Measurements from ENCODE around the gene CCDC149.

Gene CCDC149

DNA sequence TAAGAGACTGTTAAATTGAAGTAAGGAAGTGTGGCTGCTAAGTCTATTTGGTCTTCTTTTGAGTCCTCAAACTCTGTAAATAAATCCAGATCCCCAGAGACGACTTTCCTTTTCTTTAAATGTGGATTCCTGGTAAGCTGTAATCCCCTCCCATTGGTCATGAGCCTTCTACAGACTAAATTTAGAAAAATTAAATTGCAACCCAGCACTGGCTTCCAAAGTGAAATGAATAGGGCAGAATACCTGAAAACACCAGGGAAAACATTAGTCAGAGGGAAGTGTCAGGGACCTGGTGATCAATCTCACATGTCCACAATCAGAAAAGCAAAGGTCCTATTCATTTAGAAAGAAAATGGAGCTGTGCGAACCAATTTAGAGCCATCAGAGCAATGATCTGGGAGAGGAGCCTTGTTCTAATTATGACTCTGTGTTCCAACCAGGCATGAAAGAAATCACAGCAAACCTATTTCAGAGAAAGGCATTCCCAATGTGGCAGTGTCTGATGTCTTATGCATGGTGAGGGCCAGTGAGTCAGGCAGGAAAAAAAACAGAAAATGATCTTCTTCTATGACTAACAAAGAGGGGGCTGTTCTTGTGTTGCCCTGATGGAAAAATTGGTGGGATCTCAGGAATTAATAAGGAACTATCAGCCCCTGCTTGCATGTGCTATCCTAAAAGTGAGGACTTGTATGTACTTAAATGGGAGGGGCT is 19.8 kb upstream of the CCDC149 start:
- Histone ChIP-seq H3K9me3 (replicated peaks; ENCODE audit: low read length) (no peaks in the 10 kb centered on the region), H3K27me3 (ENCODE audit: control insufficient read depth, insufficient read depth, low read length) (peaks cover 16% of the 10 kb centered on the region), H3K9ac (ENCODE audit: low read depth, low read length) (no peak overlapping the region), H3K4me3 (ENCODE audit: low read length) (no peak overlapping the region), H3K36me3 (ENCODE audit: insufficient read depth, low read length) (no peaks in the 10 kb centered on the region), H3K4me1 (ENCODE audit: control insufficient read depth, insufficient read depth, low read length) (no peaks in the 10 kb centered on the region), H3K4me2 (ENCODE audit: low read length) (no peak overlapping the region)

DNA sequence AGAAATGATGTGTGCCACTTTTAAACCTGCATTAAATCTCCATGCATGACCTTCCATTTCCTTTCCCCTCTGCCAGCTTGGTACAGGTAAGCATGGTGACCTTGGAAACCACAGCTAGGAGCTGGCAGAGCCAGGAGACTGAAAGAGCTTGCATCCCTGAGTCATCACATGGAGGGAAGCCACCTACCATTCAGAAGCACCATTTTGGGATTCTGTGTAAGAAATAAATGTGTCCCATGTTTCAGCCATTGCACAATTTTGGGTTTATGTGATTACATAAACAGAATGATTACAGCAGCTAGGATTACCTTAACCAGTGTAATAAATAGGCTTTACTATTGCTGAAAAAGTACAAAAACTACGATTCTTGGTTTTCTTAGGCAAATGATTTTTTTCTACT is 17.3 kb upstream of the CCDC149 start:
- H3K27me3 ChIP-seq (ENCODE audit: control insufficient read depth, insufficient read depth, low read length), result peaks cover 24% of the 10 kb centered on the region
- H3K9me3 ChIP-seq (replicated peaks; ENCODE audit: low read length), result no peaks in the 10 kb centered on the region
- H3K36me3 ChIP-seq (ENCODE audit: insufficient read depth, low read length), result no peaks in the 10 kb centered on the region
- no peak overlapping the region for H3K4me3 ChIP-seq (ENCODE audit: low read length)
- H3K4me1 ChIP-seq (ENCODE audit: control insufficient read depth, insufficient read depth, low read length), result no peaks in the 10 kb centered on the region
- no peak overlapping the region for H3K9ac ChIP-seq (ENCODE audit: low read depth, low read length)
- no peak overlapping the region for H3K4me2 ChIP-seq (ENCODE audit: low read length)

DNA sequence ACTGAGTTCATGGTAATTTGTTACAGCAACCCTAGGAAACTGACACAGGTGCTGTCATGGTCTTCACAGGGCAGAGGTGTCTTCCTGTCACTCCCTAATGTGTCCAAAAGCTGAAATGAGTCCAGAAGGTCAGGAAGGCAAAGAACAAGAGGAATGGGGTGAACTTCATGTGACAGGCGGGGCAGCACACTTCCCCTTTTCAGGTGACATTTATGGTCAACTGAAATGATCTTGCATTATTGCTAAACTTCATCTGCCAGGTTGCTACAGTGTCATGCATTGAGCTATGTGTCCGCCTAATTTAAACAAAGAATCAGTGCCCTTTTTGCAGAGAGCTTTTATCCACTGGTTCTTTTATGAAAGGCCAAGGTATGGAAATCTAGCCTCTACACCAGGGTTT is 15.9 kb upstream of the CCDC149 start:
- Histone ChIP-seq H3K4me2 (ENCODE audit: low read length) (no peak overlapping the region), H3K36me3 (ENCODE audit: insufficient read depth, low read length) (no peaks in the 10 kb centered on the region), H3K4me3 (ENCODE audit: low read length) (no peak overlapping the region), H3K4me1 (ENCODE audit: control insufficient read depth, insufficient read depth, low read length) (peaks cover 7% of the 10 kb centered on the region), H3K27me3 (ENCODE audit: control insufficient read depth, insufficient read depth, low read length) (peaks cover 24% of the 10 kb centered on the region), H3K9me3 (replicated peaks; ENCODE audit: low read length) (no peaks in the 10 kb centered on the region), H3K9ac (ENCODE audit: low read depth, low read length) (no peak overlapping the region)

DNA sequence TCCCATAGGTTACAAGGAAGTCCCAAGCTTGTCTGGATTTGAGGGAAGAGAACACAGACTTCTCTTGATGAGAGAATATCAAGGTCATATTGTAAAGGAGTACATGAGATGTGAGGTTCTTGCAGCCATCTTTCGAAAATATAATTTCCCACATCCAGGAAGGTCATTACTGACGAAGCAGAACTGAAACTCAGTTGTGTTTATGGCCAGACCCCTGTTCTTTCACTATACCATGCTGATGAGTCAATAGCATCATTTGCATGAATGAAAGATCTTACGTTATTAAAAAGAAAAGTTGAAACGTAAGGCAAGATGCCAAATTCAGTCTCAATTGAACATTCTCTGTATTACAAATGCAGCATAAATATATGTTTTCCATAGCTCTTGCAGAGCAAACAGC is 14.2 kb upstream of the CCDC149 start:
- H3K4me3 ChIP-seq (ENCODE audit: low read length), result no peak overlapping the region
- peaks cover 7% of the 10 kb centered on the region for H3K4me1 ChIP-seq (ENCODE audit: control insufficient read depth, insufficient read depth, low read length)
- no peak overlapping the region for H3K9ac ChIP-seq (ENCODE audit: low read depth, low read length)
- H3K4me2 ChIP-seq (ENCODE audit: low read length), result no peak overlapping the region
- H3K27me3 ChIP-seq (ENCODE audit: control insufficient read depth, insufficient read depth, low read length), result peaks cover 24% of the 10 kb centered on the region
- H3K9me3 ChIP-seq (replicated peaks; ENCODE audit: low read length), result no peaks in the 10 kb centered on the region
- no peaks in the 10 kb centered on the region for H3K36me3 ChIP-seq (ENCODE audit: insufficient read depth, low read length)

DNA sequence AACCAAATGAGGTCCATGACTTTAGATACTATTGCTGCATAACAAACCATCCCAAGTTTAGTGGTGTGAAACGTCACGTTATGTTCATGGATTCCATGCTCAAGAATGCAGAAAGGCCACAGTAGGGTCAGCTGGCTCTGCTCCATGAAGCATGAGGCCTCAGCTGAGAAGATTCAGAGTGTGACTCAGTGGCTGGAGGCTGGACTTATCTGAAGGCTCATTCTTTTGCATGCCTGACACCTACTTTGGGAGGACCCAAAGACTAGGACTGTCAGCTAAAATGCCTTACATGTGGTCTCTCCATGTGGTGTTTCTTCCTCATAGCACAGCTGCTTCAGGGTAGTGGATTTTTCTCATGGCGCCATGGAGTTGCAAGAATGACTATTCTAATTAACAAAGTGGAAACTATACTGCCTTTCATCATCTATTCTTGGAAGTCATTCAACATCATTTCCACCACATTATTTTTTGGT is 11.5 kb upstream of the CCDC149 start:
- H3K4me1 ChIP-seq (ENCODE audit: control insufficient read depth, insufficient read depth, low read length), result peaks cover 7% of the 10 kb centered on the region

GRCh38 chr4:24923550-24923949 is 10.7 kb upstream of the CCDC149 start:
- Histone ChIP-seq H3K9ac (ENCODE audit: low read depth, low read length) (no peak overlapping the region), H3K9me3 (replicated peaks; ENCODE audit: low read length) (no peaks in the 10 kb centered on the region), H3K27me3 (ENCODE audit: control insufficient read depth, insufficient read depth, low read length) (peaks cover 20% of the 10 kb centered on the region), H3K4me2 (ENCODE audit: low read length) (no peak overlapping the region), H3K36me3 (ENCODE audit: insufficient read depth, low read length) (no peaks in the 10 kb centered on the region), H3K4me3 (ENCODE audit: low read length) (no peak overlapping the region), H3K4me1 (ENCODE audit: control insufficient read depth, insufficient read depth, low read length) (peaks cover 7% of the 10 kb centered on the region)

More for the DNA sequence above, 11.5 kb upstream of the CCDC149 start:
- H3K9ac ChIP-seq (ENCODE audit: low read depth, low read length), result no peak overlapping the region
- H3K9me3 ChIP-seq (replicated peaks; ENCODE audit: low read length), result no peaks in the 10 kb centered on the region
- H3K27me3 ChIP-seq (ENCODE audit: control insufficient read depth, insufficient read depth, low read length), result peaks cover 21% of the 10 kb centered on the region
- no peak overlapping the region for H3K4me2 ChIP-seq (ENCODE audit: low read length)
- H3K36me3 ChIP-seq (ENCODE audit: insufficient read depth, low read length), result no peaks in the 10 kb centered on the region
- H3K4me3 ChIP-seq (ENCODE audit: low read length), result no peak overlapping the region

GRCh38 chr4:24923002-24923401 is 10.2 kb upstream of the CCDC149 start:
- H3K4me1 ChIP-seq (ENCODE audit: control insufficient read depth, insufficient read depth, low read length), result peaks cover 7% of the 10 kb centered on the region
- no peak overlapping the region for H3K9ac ChIP-seq (ENCODE audit: low read depth, low read length)
- no peak overlapping the region for H3K4me3 ChIP-seq (ENCODE audit: low read length)
- H3K36me3 ChIP-seq (ENCODE audit: insufficient read depth, low read length), result no peaks in the 10 kb centered on the region
- no peak overlapping the region for H3K4me2 ChIP-seq (ENCODE audit: low read length)
- H3K9me3 ChIP-seq (replicated peaks; ENCODE audit: low read length), result no peaks in the 10 kb centered on the region
- peaks cover 16% of the 10 kb centered on the region for H3K27me3 ChIP-seq (ENCODE audit: control insufficient read depth, insufficient read depth, low read length)

DNA sequence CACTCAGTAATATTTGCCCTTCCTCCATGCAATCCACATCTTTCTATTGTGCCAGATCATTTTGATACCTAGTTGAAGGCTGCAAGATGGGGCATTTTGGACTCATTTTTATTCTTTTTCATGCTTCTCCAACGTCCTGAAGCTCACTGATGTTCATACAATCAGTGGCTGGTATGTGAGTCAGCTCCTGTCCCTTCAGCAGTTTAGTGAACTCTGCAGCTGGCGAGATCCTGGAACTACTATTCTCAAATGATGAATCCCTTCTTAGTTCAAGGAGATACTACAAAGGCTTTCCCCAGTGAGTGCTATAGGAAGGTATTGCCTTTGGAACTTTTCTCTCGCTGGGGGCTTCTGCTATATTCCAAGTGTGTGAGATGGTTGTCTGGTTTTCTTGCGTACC is 9.6 kb upstream of the CCDC149 start:
- Histone ChIP-seq H3K27me3 (ENCODE audit: control insufficient read depth, insufficient read depth, low read length) (peaks cover 12% of the 10 kb centered on the region), H3K4me2 (ENCODE audit: low read length) (no peak overlapping the region), H3K4me3 (ENCODE audit: low read length) (no peak overlapping the region), H3K4me1 (ENCODE audit: control insufficient read depth, insufficient read depth, low read length) (peaks cover 7% of the 10 kb centered on the region), H3K9me3 (replicated peaks; ENCODE audit: low read length) (no peaks in the 10 kb centered on the region), H3K9ac (ENCODE audit: low read depth, low read length) (no peak overlapping the region), H3K36me3 (ENCODE audit: insufficient read depth, low read length) (no peaks in the 10 kb centered on the region)

- no peaks in the 10 kb centered on the region for H3K36me3 ChIP-seq (ENCODE audit: insufficient read depth, low read length)
- H3K9ac ChIP-seq (ENCODE audit: low read depth, low read length), result no peak overlapping the region
- H3K4me1 ChIP-seq (ENCODE audit: control insufficient read depth, insufficient read depth, low read length), result peaks cover 7% of the 10 kb centered on the region
- H3K27me3 ChIP-seq (ENCODE audit: control insufficient read depth, insufficient read depth, low read length), result peaks cover 5% of the 10 kb centered on the region
- H3K9me3 ChIP-seq (replicated peaks; ENCODE audit: low read length), result no peaks in the 10 kb centered on the region
- H3K4me3 ChIP-seq (ENCODE audit: low read length), result no peak overlapping the region
- no peak overlapping the region for H3K4me2 ChIP-seq (ENCODE audit: low read length)
Measured at GRCh38 chr4:24921491-24921890, 8.6 kb upstream of the CCDC149 start.

GRCh38 chr4:24920008-24920407 is 7.2 kb upstream of the CCDC149 start:
- no peak overlapping the region for H3K9ac ChIP-seq (ENCODE audit: low read depth, low read length)
- no peaks in the 10 kb centered on the region for H3K36me3 ChIP-seq (ENCODE audit: insufficient read depth, low read length)
- no peaks in the 10 kb centered on the region for H3K9me3 ChIP-seq (replicated peaks; ENCODE audit: low read length)
- H3K4me2 ChIP-seq (ENCODE audit: low read length), result no peak overlapping the region
- peaks cover 7% of the 10 kb centered on the region for H3K4me1 ChIP-seq (ENCODE audit: control insufficient read depth, insufficient read depth, low read length)
- H3K27me3 ChIP-seq (ENCODE audit: control insufficient read depth, insufficient read depth, low read length), result peaks cover 7% of the 10 kb centered on the region
- no peak overlapping the region for H3K4me3 ChIP-seq (ENCODE audit: low read length)

GRCh38 chr4:24917076-24917856 is 4.4 kb upstream of the CCDC149 start:
- H3K36me3 ChIP-seq (ENCODE audit: insufficient read depth, low read length), result no peaks in the 10 kb centered on the region
- H3K9ac ChIP-seq (ENCODE audit: low read depth, low read length), result no peak overlapping the region
- H3K4me1 ChIP-seq (ENCODE audit: control insufficient read depth, insufficient read depth, low read length), result peaks cover 7% of the 10 kb centered on the region
- no peaks in the 10 kb centered on the region for H3K9me3 ChIP-seq (replicated peaks; ENCODE audit: low read length)
- H3K27me3 ChIP-seq (ENCODE audit: control insufficient read depth, insufficient read depth, low read length), result peaks cover 9% of the 10 kb centered on the region
- no peak overlapping the region for H3K4me3 ChIP-seq (ENCODE audit: low read length)
- no peak overlapping the region for H3K4me2 ChIP-seq (ENCODE audit: low read length)
